Calu3 (cell line): Measurements from ENCODE around the gene BEGAIN. TPM values are rescaled to one million over a fixed set of nuclear protein-coding genes. Genes with fewer than 3 reads are reported as not detected.

Source experiments
- BruUV-seq: library from RNA; stranded (reverse); fragments of 400-500 nt; replicated peaks from 2 replicates; lab custom pipeline; 2021; lab: Mats Ljungman, UMichigan
- CTCF ChIA-PET: fragments of 300-600 bp; sonication (Branson Sonifier 250); formaldehyde crosslinking; loops from one replicate; lab custom pipeline; 2022; ENCODE audit warnings: antibody characterized with exemption; lab: Charles Lee
- DNase-seq: peaks from one replicate; pipeline ENCODE4 v3.0.0; 2022
- H3K27ac Mint-ChIP-seq: one replicate; pipeline ENCODE4 v1.8.0; 2022; ENCODE audit warnings: mixed read lengths; ENCODE audit not compliant: unreplicated experiment
- H3K27me3 Mint-ChIP-seq: one replicate; pipeline ENCODE4 v1.8.0; 2022; ENCODE audit warnings: mixed read lengths; ENCODE audit not compliant: unreplicated experiment
- H3K36me3 Mint-ChIP-seq: one replicate; pipeline ENCODE4 v1.8.0; 2022; ENCODE audit warnings: mild to moderate bottlenecking, moderate library complexity, mixed read lengths; ENCODE audit not compliant: insufficient read depth, unreplicated experiment
- H3K4me1 Mint-ChIP-seq: one replicate; pipeline ENCODE4 v1.8.0; 2022; ENCODE audit warnings: mild to moderate bottlenecking, low read depth, mixed read lengths; ENCODE audit not compliant: unreplicated experiment
- H3K4me3 Mint-ChIP-seq: one replicate; pipeline ENCODE4 v1.8.0; 2022; ENCODE audit warnings: mild to moderate bottlenecking, low read depth, moderate library complexity, mixed read lengths; ENCODE audit not compliant: unreplicated experiment
- H3K9me3 Mint-ChIP-seq: one replicate; pipeline ENCODE4 v1.8.0; 2022; ENCODE audit warnings: low read depth, mixed read lengths; ENCODE audit not compliant: unreplicated experiment
- intact Hi-C: fragments of 100-400 bp; cut with micrococcal nuclease; formaldehyde crosslinking; loops from one replicate; pipeline ENCODE4 v1.10.0; 2022; ENCODE audit not compliant: unreplicated experiment
- total RNA-seq: library from RNA; stranded (reverse); gene quantifications from 2 replicates; pipeline ENCODE4 v1.2.3, GENCODE V29; 2022
- TF ChIP-seq, protein P1 (sequence below): fragments of 200-600 bp; IDR thresholded peaks from one replicate; pipeline ENCODE4 v1.8.0; 2022; ENCODE audit warnings: antibody characterized with exemption; ENCODE audit not compliant: unreplicated experiment

BEGAIN gene
- total RNA-seq, 1 experiment from 2014 or later = 0.26 TPM

GRCh38 chr14:100580316-100581227, 6.6 kb downstream of the BEGAIN start:
- no peaks in the 10 kb centered on the region for H3K36me3 Mint-ChIP-seq
- intact Hi-C loops = no loop called here
- peaks cover 26% of the 10 kb centered on the region for H3K27me3 Mint-ChIP-seq
- no TSS peak for BruUV-seq
- no peak overlapping the region for H3K4me3 Mint-ChIP-seq
- no peak for DNase-seq
- no peaks in the 10 kb centered on the region for H3K4me1 Mint-ChIP-seq
- CTCF ChIA-PET = no interaction called here
- H3K27ac Mint-ChIP-seq = no peak overlapping the region
- no peaks in the 10 kb centered on the region for H3K9me3 Mint-ChIP-seq
- TF ChIP-seq, protein P1, sequence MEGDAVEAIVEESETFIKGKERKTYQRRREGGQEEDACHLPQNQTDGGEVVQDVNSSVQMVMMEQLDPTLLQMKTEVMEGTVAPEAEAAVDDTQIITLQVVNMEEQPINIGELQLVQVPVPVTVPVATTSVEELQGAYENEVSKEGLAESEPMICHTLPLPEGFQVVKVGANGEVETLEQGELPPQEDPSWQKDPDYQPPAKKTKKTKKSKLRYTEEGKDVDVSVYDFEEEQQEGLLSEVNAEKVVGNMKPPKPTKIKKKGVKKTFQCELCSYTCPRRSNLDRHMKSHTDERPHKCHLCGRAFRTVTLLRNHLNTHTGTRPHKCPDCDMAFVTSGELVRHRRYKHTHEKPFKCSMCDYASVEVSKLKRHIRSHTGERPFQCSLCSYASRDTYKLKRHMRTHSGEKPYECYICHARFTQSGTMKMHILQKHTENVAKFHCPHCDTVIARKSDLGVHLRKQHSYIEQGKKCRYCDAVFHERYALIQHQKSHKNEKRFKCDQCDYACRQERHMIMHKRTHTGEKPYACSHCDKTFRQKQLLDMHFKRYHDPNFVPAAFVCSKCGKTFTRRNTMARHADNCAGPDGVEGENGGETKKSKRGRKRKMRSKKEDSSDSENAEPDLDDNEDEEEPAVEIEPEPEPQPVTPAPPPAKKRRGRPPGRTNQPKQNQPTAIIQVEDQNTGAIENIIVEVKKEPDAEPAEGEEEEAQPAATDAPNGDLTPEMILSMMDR = no peak

- Mint-ChIP-seq H3K27ac (no peak overlapping the region), H3K9me3 (no peaks in the 10 kb centered on the region), H3K4me1 (no peaks in the 10 kb centered on the region), H3K4me3 (no peak overlapping the region), H3K27me3 (peaks cover 18% of the 10 kb centered on the region), H3K36me3 (no peaks in the 10 kb centered on the region)
- DNase-seq = no peak
- TF ChIP-seq, protein P1 = no peak
- BruUV-seq = no TSS peak
- intact Hi-C loops = no loop called here
- CTCF ChIA-PET = no interaction called here
Observed at GRCh38 chr14:100578552-100578951, 8.7 kb downstream of the BEGAIN start.

GRCh38 chr14:100577986-100578431, 9.2 kb downstream of the BEGAIN start:
- no peak overlapping the region for H3K27ac Mint-ChIP-seq
- no peaks in the 10 kb centered on the region for H3K36me3 Mint-ChIP-seq
- H3K4me1 Mint-ChIP-seq = no peaks in the 10 kb centered on the region
- DNase-seq = no peak
- intact Hi-C loops = no loop called here
- CTCF ChIA-PET = no interaction called here
- H3K27me3 Mint-ChIP-seq = peaks cover 18% of the 10 kb centered on the region
- H3K4me3 Mint-ChIP-seq = no peak overlapping the region
- TF ChIP-seq, protein P1 = no peak
- no peaks in the 10 kb centered on the region for H3K9me3 Mint-ChIP-seq
- no TSS peak for BruUV-seq

- no TSS peak for BruUV-seq
- TF ChIP-seq, protein P1 = no peak
- H3K4me3 Mint-ChIP-seq = no peak overlapping the region
- intact Hi-C loops = no loop called here
- peaks cover 18% of the 10 kb centered on the region for H3K27me3 Mint-ChIP-seq
- no peaks in the 10 kb centered on the region for H3K36me3 Mint-ChIP-seq
- H3K9me3 Mint-ChIP-seq = no peaks in the 10 kb centered on the region
- CTCF ChIA-PET = no interaction called here
- no peaks in the 10 kb centered on the region for H3K4me1 Mint-ChIP-seq
- no peak overlapping the region for H3K27ac Mint-ChIP-seq
- DNase-seq = no peak
Observed at GRCh38 chr14:100577321-100577985, 9.8 kb downstream of the BEGAIN start.
